ENCODE data around the gene OR52I2. TPM values are rescaled to one million over a fixed set of nuclear protein-coding genes. Genes with fewer than 3 reads are reported as not detected.

The OR52I2 gene
- total RNA-seq, 1 donor from 2014 or later: not detected

DNA sequence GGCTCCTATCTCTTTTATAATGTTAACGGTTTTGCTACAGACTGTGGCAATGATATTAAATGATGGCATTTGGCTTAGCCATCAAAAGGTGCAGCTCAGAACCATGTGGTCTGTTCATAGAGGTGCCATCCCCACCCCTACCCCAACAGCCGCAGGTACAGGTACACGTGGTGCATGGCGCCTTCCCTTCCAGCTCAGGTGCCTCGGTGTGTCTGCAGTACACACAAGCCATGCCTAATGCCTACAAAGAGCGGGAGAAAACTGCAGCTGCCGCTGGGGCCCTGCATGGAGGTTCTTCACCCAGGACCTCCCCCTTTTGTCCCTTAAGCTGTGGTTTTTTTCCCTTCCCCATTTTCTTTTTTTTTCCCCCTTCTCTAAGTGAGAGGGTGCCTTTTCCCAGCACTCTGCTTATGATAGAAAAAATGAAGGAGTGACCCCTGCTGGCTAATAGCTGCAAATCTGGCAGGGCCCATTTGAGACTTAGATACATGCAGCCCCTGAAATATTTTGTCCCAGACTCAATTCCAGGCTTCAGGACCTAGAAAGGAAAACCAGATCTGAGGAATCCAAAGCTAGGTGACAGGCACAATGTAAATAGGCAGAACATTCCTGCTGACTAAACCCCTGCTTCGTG is 30.1 kb upstream of the OR52I2 start:
- H3K4me3 ChIP-seq (ENCODE audit: low read depth, low read length): no peak overlapping the region
- no peak for DNase-seq (ENCODE audit: low read depth)
- TF ChIP-seq, protein P1, sequence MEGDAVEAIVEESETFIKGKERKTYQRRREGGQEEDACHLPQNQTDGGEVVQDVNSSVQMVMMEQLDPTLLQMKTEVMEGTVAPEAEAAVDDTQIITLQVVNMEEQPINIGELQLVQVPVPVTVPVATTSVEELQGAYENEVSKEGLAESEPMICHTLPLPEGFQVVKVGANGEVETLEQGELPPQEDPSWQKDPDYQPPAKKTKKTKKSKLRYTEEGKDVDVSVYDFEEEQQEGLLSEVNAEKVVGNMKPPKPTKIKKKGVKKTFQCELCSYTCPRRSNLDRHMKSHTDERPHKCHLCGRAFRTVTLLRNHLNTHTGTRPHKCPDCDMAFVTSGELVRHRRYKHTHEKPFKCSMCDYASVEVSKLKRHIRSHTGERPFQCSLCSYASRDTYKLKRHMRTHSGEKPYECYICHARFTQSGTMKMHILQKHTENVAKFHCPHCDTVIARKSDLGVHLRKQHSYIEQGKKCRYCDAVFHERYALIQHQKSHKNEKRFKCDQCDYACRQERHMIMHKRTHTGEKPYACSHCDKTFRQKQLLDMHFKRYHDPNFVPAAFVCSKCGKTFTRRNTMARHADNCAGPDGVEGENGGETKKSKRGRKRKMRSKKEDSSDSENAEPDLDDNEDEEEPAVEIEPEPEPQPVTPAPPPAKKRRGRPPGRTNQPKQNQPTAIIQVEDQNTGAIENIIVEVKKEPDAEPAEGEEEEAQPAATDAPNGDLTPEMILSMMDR (conservative IDR thresholded peaks at IDR 0.05; ENCODE audit: low read depth, low read length): peak; percentile 69

DNA sequence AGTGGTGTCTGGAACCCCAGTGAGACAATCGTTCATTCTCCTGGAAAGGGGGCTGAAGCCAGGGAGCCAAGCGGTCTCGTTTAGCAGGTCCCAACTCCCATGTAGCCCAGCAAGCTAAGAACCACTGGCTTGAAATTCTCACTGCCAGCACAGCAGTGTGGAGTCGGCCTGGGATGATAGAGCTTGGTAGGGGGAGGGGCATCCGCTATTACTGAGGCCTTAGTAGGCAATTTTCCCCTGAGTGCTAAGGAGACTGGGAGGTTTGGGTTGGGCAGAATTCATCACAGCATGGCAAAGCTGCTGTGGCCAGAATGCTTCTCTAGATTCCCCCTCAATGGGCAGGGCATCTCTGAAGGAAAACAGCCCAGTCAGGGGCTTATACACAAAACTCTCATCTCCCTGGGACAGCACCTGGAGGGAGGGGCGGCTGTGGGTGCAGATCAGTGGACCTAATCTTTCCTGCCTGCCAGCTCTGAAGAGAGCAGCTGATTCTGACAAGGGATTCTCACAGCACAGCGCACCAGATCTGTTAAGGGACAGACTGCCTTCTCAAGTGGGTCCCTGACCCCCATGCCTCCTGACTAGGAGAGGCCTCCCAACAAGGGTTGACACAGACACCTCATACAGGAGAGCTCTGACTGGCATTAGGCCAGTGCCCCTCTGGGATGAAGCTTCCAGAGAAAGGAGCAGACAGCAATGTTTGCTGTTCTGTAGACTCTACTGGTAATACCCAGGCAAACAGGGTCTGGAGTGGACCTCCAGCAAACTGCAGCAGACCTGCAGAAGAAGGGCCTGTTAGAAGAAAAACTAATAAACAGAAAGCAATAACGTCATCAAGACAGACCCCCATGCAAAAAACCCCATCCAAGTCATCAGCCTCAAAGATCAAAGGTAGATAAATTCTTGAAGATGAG is 21.8 kb upstream of the OR52I2 start:
- TF ChIP-seq, protein P1 (conservative IDR thresholded peaks at IDR 0.05; ENCODE audit: low read depth, low read length): no peak
- no peak overlapping the region for H3K4me3 ChIP-seq (ENCODE audit: low read depth, low read length)
- DNase-seq (ENCODE audit: low read depth): no peak

DNA sequence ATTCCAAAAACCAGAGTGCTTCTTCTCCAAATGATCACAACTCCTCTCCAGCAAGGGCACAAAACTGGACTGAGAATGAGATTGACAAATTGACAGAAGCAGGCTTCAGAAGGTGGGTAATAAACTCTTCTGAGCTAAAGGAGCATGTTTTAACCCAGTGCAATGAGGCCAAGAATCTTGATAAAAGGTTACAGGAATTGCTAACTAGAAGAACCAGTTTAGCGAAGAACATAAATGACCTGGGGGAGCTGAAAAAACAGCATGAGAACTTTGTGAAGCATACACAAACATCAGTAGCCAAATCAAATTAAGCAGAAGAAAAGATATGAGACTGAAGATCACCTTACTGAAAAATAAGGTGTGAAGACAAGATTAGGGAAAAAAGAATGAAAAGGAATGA is 21.1 kb upstream of the OR52I2 start:
- TF ChIP-seq, protein P1 (conservative IDR thresholded peaks at IDR 0.05; ENCODE audit: low read depth, low read length): no peak
- no peak for DNase-seq (ENCODE audit: low read depth)

DNA sequence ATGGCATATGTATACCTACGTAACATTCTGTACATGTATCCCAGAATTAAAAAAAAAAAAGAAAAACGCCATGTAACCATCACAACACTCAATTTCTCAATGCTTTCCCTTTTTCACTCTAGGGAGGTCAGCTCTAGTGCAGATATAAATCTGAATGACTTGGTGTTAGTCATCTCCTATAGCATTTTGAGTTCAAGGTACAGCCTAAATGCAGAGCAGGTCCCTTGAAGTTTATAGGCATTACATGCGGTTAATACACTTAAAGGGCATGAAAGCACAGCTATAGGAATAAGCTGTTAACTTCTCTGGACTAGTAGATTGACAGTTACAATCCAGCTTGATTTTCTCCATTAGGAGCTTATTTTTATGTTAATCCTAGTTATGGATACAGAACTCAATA is 16.2 kb upstream of the OR52I2 start:
- H3K4me3 ChIP-seq (ENCODE audit: low read depth, low read length): no peak overlapping the region
- no peak for DNase-seq (ENCODE audit: low read depth)
- TF ChIP-seq, protein P1 (conservative IDR thresholded peaks at IDR 0.05; ENCODE audit: low read depth, low read length): no peak

More for the DNA sequence above, 21.1 kb upstream of the OR52I2 start:
- H3K4me3 ChIP-seq (ENCODE audit: low read depth, low read length): no peak overlapping the region

DNA sequence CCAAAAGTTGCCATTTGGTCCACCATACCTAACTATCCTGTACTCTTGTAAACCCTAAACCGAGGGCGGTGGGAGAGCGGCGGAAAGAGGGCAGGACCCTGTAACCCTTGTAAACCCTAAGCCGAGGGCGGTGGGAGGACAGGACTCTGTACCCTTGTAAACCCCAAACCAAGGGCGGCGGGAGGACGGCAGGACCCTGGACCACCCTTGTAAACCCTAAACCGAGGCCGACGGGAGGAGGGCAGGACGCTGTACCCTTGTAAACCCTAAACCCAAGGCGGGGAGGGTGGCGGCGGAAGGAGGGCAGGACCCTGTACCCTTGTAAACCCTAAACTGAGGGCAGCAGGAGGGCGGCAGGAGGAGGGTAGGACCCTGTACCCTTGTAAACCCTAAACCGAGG is 12.5 kb upstream of the OR52I2 start:
- no peak overlapping the region for H3K4me3 ChIP-seq (ENCODE audit: low read depth, low read length)
- DNase-seq (ENCODE audit: low read depth): no peak
- TF ChIP-seq, protein P1 (conservative IDR thresholded peaks at IDR 0.05; ENCODE audit: low read depth, low read length): no peak

DNA sequence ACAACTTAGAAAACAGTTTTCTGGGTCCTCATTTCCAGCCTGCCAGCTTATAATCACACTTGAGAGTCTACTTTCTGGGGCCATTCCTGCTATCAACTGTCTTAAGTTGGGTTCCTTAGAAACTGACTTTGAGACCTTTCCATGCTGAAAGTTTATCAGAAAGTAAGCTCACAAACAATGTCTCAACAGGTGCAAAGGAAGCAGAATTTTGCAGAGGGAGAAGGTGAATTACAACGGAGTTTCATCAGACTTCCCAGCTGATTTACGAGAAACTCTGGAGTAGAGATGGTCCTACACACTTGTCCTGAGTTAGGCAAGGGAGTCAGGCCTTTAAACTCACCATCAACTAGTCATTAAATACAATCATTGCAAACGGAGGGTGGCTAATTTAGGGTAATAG is 4.7 kb upstream of the OR52I2 start:
- DNase-seq (ENCODE audit: low read depth): no peak
- no peak overlapping the region for H3K4me3 ChIP-seq (ENCODE audit: low read depth, low read length)
- TF ChIP-seq, protein P1 (conservative IDR thresholded peaks at IDR 0.05; ENCODE audit: low read depth, low read length): no peak
